Upper lobe of left lung (tissue), 6 donors: Measurements from ENCODE around the gene SFXN2. TPM values are rescaled to one million over a fixed set of nuclear protein-coding genes. Genes with fewer than 3 reads are reported as not detected.

Source experiments
- ATAC-seq, 2 donors: fragments of 200-7000 bp; cut with Tn5 transposase; one replicate each; pipeline ENCODE4 v1.9.1; 2022; ENCODE audit warnings: mild to moderate bottlenecking in 2 of 2, moderate library complexity in 2 of 2; ENCODE audit not compliant: low FRiP score in 2 of 2
- DNase-seq, 2 donors: peaks; one replicate each; pipeline ENCODE4 v3.0.0-alpha.2; 2019 to 2020
- H3K27ac ChIP-seq, 4 donors: fragments of 200-600 bp; sonication (generic); one replicate each; pipeline ENCODE4 v1.5.1; 2016 to 2019
- H3K27me3 ChIP-seq, 4 donors: fragments of 200-600 bp; sonication (generic); one replicate each; pipeline ENCODE4 v1.5.1; 2017 to 2019
- H3K36me3 ChIP-seq, 4 donors: fragments of 200-600 bp; sonication (generic); one replicate each; pipeline ENCODE4 v1.5.1; 2016 to 2019
- H3K4me1 ChIP-seq, 4 donors: fragments of 200-600 bp; sonication (generic); one replicate each; pipeline ENCODE4 v1.5.1; 2018 to 2019
- H3K4me3 ChIP-seq, 4 donors: fragments of 200-600 bp; sonication (generic); one replicate each; pipeline ENCODE4 v1.5.1; 2017 to 2019; ENCODE audit warnings: mild to moderate bottlenecking in 2 of 4, moderate library complexity in 1 of 4
- H3K9me3 ChIP-seq, 4 donors: fragments of 200-600 bp; sonication (generic); one replicate each; pipeline ENCODE4 v1.5.1; 2018 to 2019
- EP300 ChIP-seq, 4 donors: sonication (generic); formaldehyde crosslinking; IDR thresholded peaks; one replicate each; pipeline ENCODE4 v1.5.1; 2017; ENCODE audit warnings: antibody characterized with exemption in 4 of 4, control low read depth in 2 of 4
- POLR2A ChIP-seq, 4 donors: fragments of 450-650 bp; IDR thresholded peaks; one replicate each; pipeline ENCODE4 v1.5.1; 2016 to 2017; ENCODE audit warnings: antibody characterized with exemption in 4 of 4, mild to moderate bottlenecking in 2 of 4
- POLR2AphosphoS5 ChIP-seq, 2 donors: sonication (generic); formaldehyde crosslinking; IDR thresholded peaks; one replicate each; pipeline ENCODE4 v1.5.1; 2017; ENCODE audit warnings: antibody characterized with exemption in 2 of 2
- WGBS, 2 donors: methylation state at CpG; one replicate each; pipeline ENCODE4 v1.1.5; 2017 to 2018; 5-methylcytosine and 5-hydroxymethylcytosine counted together
- total RNA-seq, 6 donors: library from RNA; depleted of rRNA in 4 of 6; stranded (reverse); fragments of >200 nt in 4 of 6; gene quantifications; one replicate each; pipeline versions ENCODE4 v1.1.0 to v1.2.1, GENCODE V29; 2016 to 2021
- TF ChIP-seq, protein P1 (sequence below), 6 experiments: fragments of 450-650 bp in 4 of 6; fragments of 200-600 bp in 2 of 6; sonication (generic) in 2 of 6; IDR thresholded peaks; one replicate each; pipeline ENCODE4 v1.5.1; 2016 to 2019; ENCODE audit warnings: antibody characterized with exemption in 6 of 6
- donor health status: DM: no; HTN: no; CAD: no; lungs with moderate emphysema.
- donor health status: DM: no; HTN: yes; CAD: no; lungs with severe emphysema.

The SFXN2 gene
- total RNA-seq, 6 donors from 2014 or later, result 3.9 to 28.3 (median 8.0) TPM

DNA sequence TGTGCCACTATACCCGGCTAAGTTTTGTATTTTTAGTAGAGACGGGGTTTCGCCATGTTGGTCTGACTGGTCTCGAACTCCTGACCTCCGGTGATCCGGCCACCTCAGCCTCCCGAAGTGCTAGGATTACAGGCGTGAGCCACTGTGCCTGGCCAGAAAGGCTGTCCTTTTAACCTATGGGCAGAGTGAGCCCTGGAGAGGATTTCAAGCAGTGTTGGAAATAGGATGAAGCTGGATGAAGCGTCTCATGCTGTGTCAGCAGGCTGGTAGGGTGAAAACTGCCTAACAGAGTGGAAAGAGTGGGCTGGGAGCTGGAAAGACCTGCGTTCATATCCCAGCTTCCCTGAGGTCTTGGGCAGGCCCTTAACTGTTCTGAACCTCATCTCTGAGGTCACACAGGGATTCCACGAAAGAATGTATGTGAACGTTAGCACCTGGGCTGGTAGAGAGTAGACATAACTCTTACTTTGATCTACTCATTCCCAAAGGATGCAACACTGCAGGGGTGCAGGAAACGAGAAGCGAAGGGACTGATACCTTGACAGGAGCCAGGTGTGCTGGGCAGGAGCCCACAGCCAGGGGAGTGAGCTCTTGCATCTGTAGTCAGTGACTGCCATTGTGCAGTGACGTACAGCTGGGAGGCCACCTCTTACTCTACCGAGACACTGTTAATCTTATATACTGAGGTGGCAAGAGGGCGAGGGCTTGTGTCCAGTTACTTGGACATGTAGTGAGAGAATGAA is 63.4 kb downstream of the SFXN2 start:
- H3K4me3 ChIP-seq, result no peak overlapping the region
- H3K36me3 ChIP-seq, result no peaks in the 10 kb centered on the region
- H3K9me3 ChIP-seq, result no peaks in the 10 kb centered on the region
- 73 to 81% methylated on average over 17 of the region's 17 CpGs for WGBS, 2 donors
- H3K4me1 ChIP-seq, result peaks cover 79 to 100% (median 94%) of the 10 kb centered on the region in 4 donors
- no peaks in the 10 kb centered on the region for H3K27me3 ChIP-seq
- ATAC-seq, result no peak
- H3K27ac ChIP-seq, result peak overlapping the region; percentile 85 to 91 (median 88)
- no peak for DNase-seq
- TF ChIP-seq POLR2AphosphoS5 (IDR thresholded peaks at IDR 0.05), result peak in 1 of 2 donors; percentile 21
- TF ChIP-seq, protein P1, sequence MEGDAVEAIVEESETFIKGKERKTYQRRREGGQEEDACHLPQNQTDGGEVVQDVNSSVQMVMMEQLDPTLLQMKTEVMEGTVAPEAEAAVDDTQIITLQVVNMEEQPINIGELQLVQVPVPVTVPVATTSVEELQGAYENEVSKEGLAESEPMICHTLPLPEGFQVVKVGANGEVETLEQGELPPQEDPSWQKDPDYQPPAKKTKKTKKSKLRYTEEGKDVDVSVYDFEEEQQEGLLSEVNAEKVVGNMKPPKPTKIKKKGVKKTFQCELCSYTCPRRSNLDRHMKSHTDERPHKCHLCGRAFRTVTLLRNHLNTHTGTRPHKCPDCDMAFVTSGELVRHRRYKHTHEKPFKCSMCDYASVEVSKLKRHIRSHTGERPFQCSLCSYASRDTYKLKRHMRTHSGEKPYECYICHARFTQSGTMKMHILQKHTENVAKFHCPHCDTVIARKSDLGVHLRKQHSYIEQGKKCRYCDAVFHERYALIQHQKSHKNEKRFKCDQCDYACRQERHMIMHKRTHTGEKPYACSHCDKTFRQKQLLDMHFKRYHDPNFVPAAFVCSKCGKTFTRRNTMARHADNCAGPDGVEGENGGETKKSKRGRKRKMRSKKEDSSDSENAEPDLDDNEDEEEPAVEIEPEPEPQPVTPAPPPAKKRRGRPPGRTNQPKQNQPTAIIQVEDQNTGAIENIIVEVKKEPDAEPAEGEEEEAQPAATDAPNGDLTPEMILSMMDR (IDR thresholded peaks at IDR 0.05), result no peak

DNA sequence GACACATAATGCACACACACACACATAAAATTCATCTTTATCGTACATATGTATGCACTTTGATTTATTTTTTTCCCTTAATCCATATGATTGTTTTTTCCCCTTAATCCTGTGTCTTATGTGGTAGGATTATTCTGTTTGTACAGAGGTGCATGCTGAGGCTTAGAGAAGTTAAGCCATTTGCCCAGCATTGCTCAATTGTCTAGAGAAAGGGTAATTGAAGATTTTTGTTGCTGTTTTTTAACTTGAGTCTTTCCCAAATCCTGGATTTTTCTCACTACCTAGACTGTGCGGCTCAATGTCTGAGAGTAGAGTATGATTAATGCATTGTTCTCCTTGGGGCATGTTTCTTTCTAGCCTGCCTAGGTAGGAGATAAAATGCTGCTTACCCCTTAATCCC is 64.3 kb downstream of the SFXN2 start:
- WGBS, 2 donors, result 90 to 94% methylated on average over 2 of the region's 2 CpGs
- no peaks in the 10 kb centered on the region for H3K27me3 ChIP-seq
- no peak for ATAC-seq

DNA sequence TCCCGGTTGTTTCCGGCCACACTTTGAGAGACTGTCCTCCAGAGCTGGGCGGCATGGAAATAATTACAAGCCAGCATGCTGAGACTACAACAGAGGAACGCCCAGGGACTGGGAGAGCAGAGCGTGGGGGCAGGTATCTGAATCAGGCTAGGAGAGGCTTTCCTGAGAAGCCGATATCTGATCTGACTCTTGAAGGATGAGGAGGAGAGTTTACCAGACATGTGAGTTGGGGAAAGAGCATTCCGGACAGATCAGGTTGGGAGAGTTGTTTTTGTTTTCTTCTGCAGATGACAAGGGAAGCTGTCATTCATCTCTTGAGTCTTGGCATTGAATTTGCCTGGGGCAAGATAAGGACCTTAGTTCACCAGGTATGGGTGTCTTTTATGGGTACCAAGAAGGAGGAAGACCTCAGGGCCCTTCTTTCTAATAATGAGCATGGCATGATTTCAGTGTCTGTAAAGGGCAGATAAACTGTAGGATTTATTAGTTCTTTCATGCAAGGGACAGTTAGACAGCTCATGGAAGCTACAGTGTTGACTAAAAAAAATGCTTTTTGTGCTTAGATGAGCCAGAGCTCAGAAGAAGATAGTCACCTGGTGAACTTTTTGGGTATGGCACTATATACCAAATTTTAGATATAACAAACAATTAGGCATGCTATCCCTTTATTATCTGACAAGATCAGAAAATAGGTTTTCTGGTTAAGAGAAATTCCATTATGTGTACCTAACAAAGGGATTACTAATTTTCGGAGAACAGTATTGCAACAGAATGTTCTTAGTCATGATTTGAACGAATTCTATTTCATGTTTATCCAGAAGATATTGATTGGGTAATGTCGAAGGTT is 65.5 kb downstream of the SFXN2 start:
- H3K36me3 ChIP-seq, result no peaks in the 10 kb centered on the region
- DNase-seq (no peak), ATAC-seq (no peak)
- H3K9me3 ChIP-seq, result no peaks in the 10 kb centered on the region
- no peaks in the 10 kb centered on the region for H3K27me3 ChIP-seq
- H3K27ac ChIP-seq, result peak overlapping the region; percentile 14 to 88 (median 50)
- TF ChIP-seq EP300 (IDR thresholded peaks at IDR 0.05) (no peak), POLR2A (IDR thresholded peaks at IDR 0.05) (no peak), POLR2AphosphoS5 (IDR thresholded peaks at IDR 0.05) (no peak)
- TF ChIP-seq, protein P1 (IDR thresholded peaks at IDR 0.05), result no peak
- 73 to 84% methylated on average over 8 to 10 of the region's 10 CpGs for WGBS, 2 donors
- no peak overlapping the region for H3K4me3 ChIP-seq
- H3K4me1 ChIP-seq, result peaks cover 77 to 95% (median 89%) of the 10 kb centered on the region in 4 donors

More for the DNA sequence above, 64.3 kb downstream of the SFXN2 start:
- TF ChIP-seq EP300 (IDR thresholded peaks at IDR 0.05) (no peak), POLR2A (IDR thresholded peaks at IDR 0.05) (no peak), POLR2AphosphoS5 (IDR thresholded peaks at IDR 0.05) (no peak)
- TF ChIP-seq, protein P1 (IDR thresholded peaks at IDR 0.05), result no peak
- H3K27ac ChIP-seq, result peak overlapping the region in 2 of 4 donors; percentile 85 to 88
- H3K4me3 ChIP-seq, result no peak overlapping the region
- H3K4me1 ChIP-seq, result peaks cover 84 to 100% (median 95%) of the 10 kb centered on the region in 4 donors
- DNase-seq, result no peak
- no peaks in the 10 kb centered on the region for H3K36me3 ChIP-seq
- H3K9me3 ChIP-seq, result no peaks in the 10 kb centered on the region

- Histone ChIP-seq H3K4me1 (peaks cover 77 to 95% (median 88%) of the 10 kb centered on the region in 4 donors), H3K27ac (peak overlapping the region; percentile 78 to 89 (median 86)), H3K36me3 (no peaks in the 10 kb centered on the region), H3K27me3 (no peaks in the 10 kb centered on the region), H3K9me3 (no peaks in the 10 kb centered on the region), H3K4me3 (no peak overlapping the region)
- 88 to 95% methylated on average over 1 of the region's 1 CpG for WGBS, 2 donors
- ATAC-seq (no peak), DNase-seq (no peak)
- TF ChIP-seq POLR2A (IDR thresholded peaks at IDR 0.05) (no peak), EP300 (IDR thresholded peaks at IDR 0.05) (no peak), POLR2AphosphoS5 (IDR thresholded peaks at IDR 0.05) (peak in 1 of 2 donors; percentile 22)
- TF ChIP-seq, protein P1 (IDR thresholded peaks at IDR 0.05), result no peak
Observed at GRCh38 chr10:102780527-102780808, 66.0 kb downstream of the SFXN2 start.
